ENCODE results near the gene RBM25. TPM values are rescaled to one million over a fixed set of nuclear protein-coding genes. Genes with fewer than 3 reads are reported as not detected.
"Not testable (repeated sequence)": the region's sequence is repeated elsewhere in the genome, so short reads cannot be mapped to it uniquely, and the experiment has no call there.

Gene RBM25
- polyA plus RNA-seq, 1 donor: 76.6 TPM

- no peak for DNase-seq
Observed at GRCh38 chr14:73105050-73105449, 46.7 kb downstream of the RBM25 start.

GRCh38 chr14:73105727-73106126 lies 47.4 kb downstream of the RBM25 start:
- no peak for DNase-seq

- no peak for DNase-seq
Observed at GRCh38 chr14:73116079-73116665, 57.8 kb downstream of the RBM25 start.

- DNase-seq: no peak
Observed at GRCh38 chr14:73124180-73124894, 66.0 kb downstream of the RBM25 start.

GRCh38 chr14:73125169-73125588 lies 66.8 kb downstream of the RBM25 start:
- no peak for DNase-seq

GRCh38 chr14:73125746-73126145 lies 67.4 kb downstream of the RBM25 start:
- no peak for DNase-seq

GRCh38 chr14:73133795-73134194 lies 75.5 kb downstream of the RBM25 start:
- DNase-seq: no peak

GRCh38 chr14:73136085-73136386 lies 77.7 kb downstream of the RBM25 start:
- no peak for DNase-seq

GRCh38 chr14:73136387-73137225 lies 78.3 kb downstream of the RBM25 start, which contains the start of gene PSEN1:
Gene PSEN1 (plus strand): TSS chr14:73136507. CDS start chr14:73148020, 11,513 bp downstream.
- peak; percentile 95 for DNase-seq

- DNase-seq: no peak
Observed at GRCh38 chr14:73140811-73141323, 82.5 kb downstream of the RBM25 start.

- DNase-seq: no peak
Observed at GRCh38 chr14:73142216-73142615, 83.9 kb downstream of the RBM25 start.

- no peak for DNase-seq
Observed at GRCh38 chr14:73143003-73143402, 84.7 kb downstream of the RBM25 start.

- DNase-seq: no peak
Observed at GRCh38 chr14:73143617-73144016, 85.3 kb downstream of the RBM25 start.

- no peak for DNase-seq
Observed at GRCh38 chr14:73145371-73145770, 87.0 kb downstream of the RBM25 start.

GRCh38 chr14:73146111-73146510 lies 87.8 kb downstream of the RBM25 start:
- no peak for DNase-seq

GRCh38 chr14:73149753-73150152 lies 91.4 kb downstream of the RBM25 start:
- no peak for DNase-seq

GRCh38 chr14:73153272-73153671 lies 94.9 kb downstream of the RBM25 start:
- peak; percentile 9 for DNase-seq

- no peak for DNase-seq
Observed at GRCh38 chr14:73162251-73162650, 103.9 kb downstream of the RBM25 start.

- no peak for DNase-seq
Observed at GRCh38 chr14:73166399-73166798, 108.1 kb downstream of the RBM25 start.

- DNase-seq: no peak
Observed at GRCh38 chr14:73167727-73168126, 109.4 kb downstream of the RBM25 start.

- DNase-seq: no peak
Observed at GRCh38 chr14:73168274-73168673, 109.9 kb downstream of the RBM25 start.

GRCh38 chr14:73168691-73169090 lies 110.4 kb downstream of the RBM25 start:
- DNase-seq: no peak

- not testable (repeated sequence) for DNase-seq
Observed at GRCh38 chr14:73169855-73170254, 111.5 kb downstream of the RBM25 start.
